Stomach (tissue), 4 donors: ENCODE results near the gene KLHDC10.

Experiments
- CTCF ChIP-seq, 7 experiments: fragments of 450-650 bp in 4 of 7; fragments of 200-600 bp in 3 of 7; sonication (generic) in 3 of 7; IDR thresholded peaks; one replicate each; pipeline ENCODE4 v1.5.1; 2016 to 2019; ENCODE audit warnings: antibody characterized with exemption in 7 of 7, control low read depth in 2 of 7, mild to moderate bottlenecking in 1 of 7
- POLR2A ChIP-seq, 4 donors: fragments of 450-650 bp; IDR thresholded peaks; one replicate each; pipeline ENCODE4 v1.6.1; 2016; ENCODE audit warnings: antibody characterized with exemption in 4 of 4, control low read depth in 2 of 4, mild to moderate bottlenecking in 1 of 4, moderate library complexity in 1 of 4

DNA sequence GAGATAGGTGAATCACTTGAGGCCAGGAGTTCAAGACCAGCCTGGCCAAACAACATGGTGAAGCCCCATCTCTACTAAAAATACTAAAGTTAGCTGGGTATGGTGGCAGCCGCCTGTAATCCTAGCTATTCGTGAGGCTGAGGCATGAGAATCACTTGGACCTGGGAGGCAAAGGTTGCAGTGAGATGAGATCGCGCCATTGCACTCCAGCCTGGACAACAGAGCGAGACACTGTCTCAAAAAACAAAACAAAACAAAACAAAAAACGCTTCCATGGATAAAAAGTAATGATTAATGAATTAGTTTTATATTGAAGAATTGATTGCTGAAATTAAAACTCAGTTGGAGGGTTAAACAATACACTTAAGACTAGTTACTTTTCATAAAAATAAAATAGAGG is 32.3 kb downstream of the KLHDC10 start:
- TF ChIP-seq CTCF (IDR thresholded peaks at IDR 0.05) (no peak), POLR2A (IDR thresholded peaks at IDR 0.05) (no peak)
